GM21529 (cell line): ENCODE measurements around the gene RAPGEFL1.
"Not testable (repeated sequence)": the region's sequence is repeated elsewhere in the genome, so short reads cannot be mapped to it uniquely, and the experiment has no call there.

Experiments
- ATAC-seq: cut with Tn5 transposase; IDR thresholded peaks from one replicate; pipeline ENCODE4 v1.9.1; 2021; ENCODE audit not compliant: unreplicated experiment

Gene RAPGEFL1

DNA sequence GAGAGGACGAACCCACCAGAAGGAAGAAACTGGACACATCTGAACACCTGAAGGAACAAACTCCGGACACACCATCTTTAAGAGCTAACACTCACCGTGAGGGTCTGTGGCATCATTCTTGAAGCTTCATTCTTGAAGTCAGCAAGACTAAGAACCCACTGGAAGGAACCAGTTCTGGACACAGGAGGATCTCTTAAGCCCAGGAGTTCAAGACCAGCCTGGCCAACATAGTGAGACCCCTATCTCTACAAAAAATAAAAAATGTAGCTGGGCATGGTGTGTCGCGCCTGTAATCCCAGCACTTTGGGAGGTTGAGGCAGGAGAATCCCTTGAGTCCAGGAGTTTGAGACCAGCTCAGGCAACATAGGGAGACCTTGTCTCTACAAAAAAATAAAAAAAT is 21.3 kb downstream of the RAPGEFL1 start:
- no peak for ATAC-seq

GRCh38 chr17:40203131-40203530 is 25.9 kb downstream of the RAPGEFL1 start:
- no peak for ATAC-seq

DNA sequence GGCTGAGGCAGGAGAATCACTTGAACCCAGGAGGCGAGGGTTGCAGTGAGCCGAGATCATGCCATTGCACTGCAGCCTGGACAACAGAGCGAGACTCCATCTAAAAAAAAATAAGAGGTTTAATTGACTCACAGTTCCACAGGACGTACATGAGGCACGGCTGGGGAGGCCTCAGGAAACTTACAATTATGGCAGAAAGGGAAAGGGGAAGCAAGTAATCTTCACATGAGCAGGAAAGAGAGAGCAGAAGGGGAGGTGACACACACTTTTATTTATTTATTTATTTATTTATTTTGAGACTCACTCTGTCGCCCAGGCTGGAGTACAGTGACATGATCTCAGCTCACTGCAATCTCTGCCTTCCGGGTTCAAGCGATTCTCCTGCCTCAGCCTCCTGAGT is 28.9 kb downstream of the RAPGEFL1 start:
- ATAC-seq = not testable (repeated sequence)

DNA sequence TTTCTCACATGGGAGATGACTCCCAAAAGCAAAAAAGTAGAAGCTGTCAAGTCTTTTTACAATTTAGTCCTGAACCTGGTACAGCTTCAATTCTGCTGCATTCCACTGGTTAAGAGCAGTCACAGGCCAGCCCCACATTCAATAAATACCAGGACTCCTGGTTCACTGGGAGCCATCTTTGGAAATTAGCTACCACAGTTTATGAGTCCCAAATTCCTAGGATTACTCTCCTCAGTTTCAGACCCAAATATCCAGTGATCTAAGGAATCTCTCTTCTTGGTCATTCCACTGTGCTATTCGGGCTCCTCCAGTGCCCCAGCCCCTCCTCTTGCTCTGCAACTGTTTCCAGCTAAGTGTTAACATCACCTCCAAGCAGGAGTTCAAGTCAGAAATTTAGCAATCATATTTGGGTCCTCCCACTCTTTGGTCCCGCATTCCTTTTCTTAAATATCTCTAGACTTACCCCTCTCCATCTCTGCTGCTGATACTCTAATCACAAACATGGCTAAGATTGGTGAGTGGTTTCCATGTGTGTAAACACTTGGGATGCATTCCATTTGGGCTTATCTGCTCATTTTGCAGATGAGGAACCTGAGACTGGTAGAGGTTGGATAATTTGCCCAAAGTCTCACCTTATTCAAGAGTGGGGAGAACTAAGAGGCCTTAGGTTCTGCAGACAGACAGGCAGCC is 32.3 kb downstream of the RAPGEFL1 start:
- no peak for ATAC-seq

- ATAC-seq = not testable (repeated sequence)
These were observed 36.6 kb downstream of the RAPGEFL1 start for GRCh38 chr17:40213914-40214313.

- no peak for ATAC-seq
These were observed 40.9 kb downstream of the RAPGEFL1 start for GRCh38 chr17:40218006-40218739.

- peak; percentile 84 for ATAC-seq
These were observed 41.7 kb downstream of the RAPGEFL1 start, which contains the start of gene WIPF2 for GRCh38 chr17:40218740-40219593. Gene WIPF2 (plus strand): TSS chr17:40219304. CDS start chr17:40256460, 37,156 bp downstream.

DNA sequence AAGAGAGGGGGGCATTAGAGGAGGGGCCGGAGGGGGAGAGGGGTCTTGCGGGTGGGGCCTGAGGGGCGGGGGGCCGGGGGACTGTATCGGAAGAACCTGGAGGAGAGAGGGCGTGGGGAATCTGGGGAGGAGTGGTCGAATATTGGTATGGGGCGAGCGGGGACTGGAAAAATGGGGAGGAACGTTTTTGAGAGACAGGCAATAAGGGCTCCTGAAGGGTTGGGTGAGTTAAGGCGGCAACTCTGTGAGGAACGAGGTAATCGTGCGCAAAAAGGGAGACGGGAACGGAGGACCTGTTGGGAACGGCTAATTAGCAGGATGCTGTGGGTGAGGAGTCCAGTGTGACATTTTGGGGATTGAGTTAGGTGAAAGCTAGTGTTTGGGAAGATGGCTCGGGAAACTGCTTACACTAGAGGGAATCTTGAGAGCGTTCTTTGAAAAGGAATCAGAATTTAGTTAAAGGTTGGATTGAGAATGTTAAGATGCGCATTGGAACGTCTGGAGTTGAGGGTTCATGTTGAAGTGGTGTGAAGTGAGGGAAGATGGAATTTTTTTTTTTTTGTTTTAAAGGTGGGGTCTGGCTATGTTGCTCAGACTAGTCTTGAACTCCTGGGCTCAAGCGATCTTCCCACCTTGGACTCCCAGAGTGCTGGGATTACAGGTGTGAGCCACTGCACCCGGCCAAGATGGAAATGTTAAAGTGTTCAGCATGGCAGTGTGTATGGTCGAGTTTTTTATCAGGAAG is 42.5 kb downstream of the RAPGEFL1 start:
- no peak for ATAC-seq

DNA sequence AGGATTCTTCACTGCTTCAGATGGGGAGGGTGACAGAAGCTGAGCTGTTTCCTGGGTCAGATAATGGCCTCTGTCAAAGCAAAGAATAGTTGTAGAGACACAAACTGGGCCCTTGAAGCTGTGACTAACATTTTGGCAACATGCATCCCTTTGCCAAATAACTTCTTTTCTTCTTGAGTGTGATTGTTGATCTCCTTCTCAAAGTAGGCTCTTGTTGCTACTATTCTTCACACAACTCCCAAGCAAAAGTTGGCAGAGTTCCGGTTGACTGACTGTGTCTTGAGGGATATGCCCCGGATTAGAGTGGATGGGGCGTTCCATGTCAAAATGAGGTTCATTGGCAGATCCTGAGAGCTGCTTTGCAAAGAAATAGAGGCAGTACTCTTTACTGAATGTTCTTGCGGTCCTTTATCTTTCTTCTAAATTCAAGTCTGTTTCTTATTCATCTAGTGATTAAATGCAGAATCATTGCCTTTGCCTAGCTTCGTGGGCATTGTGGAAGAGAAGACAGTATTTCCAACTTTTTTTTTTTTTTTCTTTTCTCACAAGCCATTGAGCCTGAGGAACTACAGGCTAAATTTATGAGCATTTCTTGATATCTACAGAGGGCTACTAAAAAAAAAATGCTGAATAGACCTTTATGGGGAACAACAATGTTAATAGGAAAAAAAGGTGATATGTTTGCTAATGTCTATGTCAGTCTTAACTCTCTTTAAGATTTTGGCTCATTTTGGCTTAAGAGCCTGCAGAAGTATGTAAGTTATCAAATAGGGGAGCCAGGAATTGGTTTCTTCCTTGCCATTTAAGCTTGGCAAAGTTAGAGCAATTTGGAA is 47.7 kb downstream of the RAPGEFL1 start:
- no peak for ATAC-seq

GRCh38 chr17:40229146-40229545 is 51.9 kb downstream of the RAPGEFL1 start:
- not testable (repeated sequence) for ATAC-seq

DNA sequence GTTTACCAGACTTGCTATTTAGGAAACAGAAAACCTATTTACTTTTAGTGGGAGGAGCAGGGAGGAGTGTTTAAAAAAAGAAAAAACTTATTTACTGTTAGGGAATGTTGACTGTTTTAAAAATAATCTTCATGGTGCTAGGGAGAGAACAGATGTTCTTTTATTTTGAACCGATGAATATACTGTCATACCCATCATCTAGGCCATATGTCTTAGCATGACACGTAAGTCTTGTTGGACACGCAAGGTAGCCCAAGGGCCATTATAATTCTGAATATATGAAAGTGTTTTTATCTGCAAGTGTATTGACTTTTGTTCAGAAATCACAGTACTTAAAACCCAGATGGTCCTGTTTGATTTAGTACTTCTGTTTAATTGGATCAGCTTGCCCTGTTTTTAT is 53.4 kb downstream of the RAPGEFL1 start:
- no peak for ATAC-seq

DNA sequence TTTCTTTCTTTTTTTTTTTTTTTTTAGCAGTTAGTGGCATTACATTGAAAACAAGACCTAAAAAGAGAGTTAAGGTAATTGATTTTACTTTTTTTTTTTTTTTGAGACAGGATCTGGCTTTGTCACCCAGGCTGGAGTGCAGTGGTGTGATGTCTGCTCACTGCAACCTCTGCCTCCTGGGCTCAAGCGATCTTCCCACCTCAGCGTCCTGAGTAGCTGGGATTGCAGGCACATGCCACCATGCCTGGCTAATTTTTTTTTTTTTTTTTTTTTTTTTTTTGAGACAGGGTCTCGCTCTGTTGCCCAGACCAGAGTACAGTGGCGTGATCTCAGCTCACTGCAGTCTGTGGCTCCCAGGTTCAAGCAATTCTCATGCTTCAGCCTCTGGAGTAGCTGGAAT is 54.7 kb downstream of the RAPGEFL1 start:
- not testable (repeated sequence) for ATAC-seq

- ATAC-seq = no peak
These were observed 64.1 kb downstream of the RAPGEFL1 start for GRCh38 chr17:40241252-40241834.

GRCh38 chr17:40242774-40243173 is 65.5 kb downstream of the RAPGEFL1 start:
- ATAC-seq = no peak

DNA sequence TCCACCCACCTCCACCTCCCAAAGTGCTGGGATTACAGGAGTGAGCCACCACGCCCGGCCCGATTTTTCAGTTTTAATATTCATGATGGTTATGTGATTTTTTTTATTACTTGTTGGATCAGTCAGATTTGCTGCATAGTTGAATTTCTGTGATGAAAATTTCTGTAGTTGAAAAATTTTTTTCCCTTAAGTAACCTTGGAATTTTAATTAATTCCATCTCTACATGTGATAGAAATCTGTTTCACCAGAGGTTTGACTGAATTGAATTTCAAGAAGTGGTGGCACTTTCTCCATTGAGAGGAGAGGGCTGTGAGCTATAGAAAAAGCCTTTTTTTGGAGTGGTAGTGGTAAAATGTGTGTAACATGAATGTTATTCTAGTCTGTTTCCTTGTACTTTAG is 66.5 kb downstream of the RAPGEFL1 start:
- no peak for ATAC-seq

- ATAC-seq = no peak
These were observed 67.0 kb downstream of the RAPGEFL1 start for GRCh38 chr17:40244255-40244654.
